ENCODE measurements around the gene CAMTA1. TPM values are rescaled to one million over a fixed set of nuclear protein-coding genes. Genes with fewer than 3 reads are reported as not detected.
A peak's percentile ranks its signal among the peaks of the same experiment; 100 is the strongest.

The CAMTA1 gene
- total RNA-seq, 1 donor from 2014 or later: 99.0 TPM

DNA sequence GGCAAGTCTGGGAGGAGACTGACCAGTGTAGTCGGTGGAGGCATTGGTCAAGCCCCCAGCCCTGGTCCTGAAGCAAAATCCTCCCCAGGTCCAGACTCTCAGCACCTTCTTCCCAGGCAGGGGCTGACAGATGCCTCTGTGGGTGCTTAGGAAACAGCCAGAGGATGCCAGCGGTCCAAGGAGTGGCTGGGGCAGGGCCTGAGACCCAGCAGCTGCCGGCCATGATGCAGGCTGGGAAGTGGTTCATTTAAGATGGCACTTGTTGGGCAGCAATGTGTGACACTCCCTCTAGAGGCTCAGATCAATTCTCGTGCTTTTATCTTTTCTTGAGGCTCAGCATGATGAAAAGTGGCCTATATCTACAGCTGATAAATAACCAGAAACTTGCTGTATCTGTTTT is 820.8 kb downstream of the CAMTA1 start:
- no peak for DNase-seq (ENCODE audit: low spot score, unreplicated experiment)
- Mint-ChIP-seq H3K36me3 (ENCODE audit: insufficient read depth) (no peaks in the 10 kb centered on the region), H3K27ac (no peak overlapping the region), H3K27me3 (peaks cover 6% of the 10 kb centered on the region), H3K4me1 (ENCODE audit: low read depth) (peaks cover 3% of the 10 kb centered on the region), H3K4me3 (ENCODE audit: low read depth) (no peak overlapping the region), H3K9me3 (ENCODE audit: low read depth) (peaks cover 5% of the 10 kb centered on the region)
- TF ChIP-seq, protein P1, sequence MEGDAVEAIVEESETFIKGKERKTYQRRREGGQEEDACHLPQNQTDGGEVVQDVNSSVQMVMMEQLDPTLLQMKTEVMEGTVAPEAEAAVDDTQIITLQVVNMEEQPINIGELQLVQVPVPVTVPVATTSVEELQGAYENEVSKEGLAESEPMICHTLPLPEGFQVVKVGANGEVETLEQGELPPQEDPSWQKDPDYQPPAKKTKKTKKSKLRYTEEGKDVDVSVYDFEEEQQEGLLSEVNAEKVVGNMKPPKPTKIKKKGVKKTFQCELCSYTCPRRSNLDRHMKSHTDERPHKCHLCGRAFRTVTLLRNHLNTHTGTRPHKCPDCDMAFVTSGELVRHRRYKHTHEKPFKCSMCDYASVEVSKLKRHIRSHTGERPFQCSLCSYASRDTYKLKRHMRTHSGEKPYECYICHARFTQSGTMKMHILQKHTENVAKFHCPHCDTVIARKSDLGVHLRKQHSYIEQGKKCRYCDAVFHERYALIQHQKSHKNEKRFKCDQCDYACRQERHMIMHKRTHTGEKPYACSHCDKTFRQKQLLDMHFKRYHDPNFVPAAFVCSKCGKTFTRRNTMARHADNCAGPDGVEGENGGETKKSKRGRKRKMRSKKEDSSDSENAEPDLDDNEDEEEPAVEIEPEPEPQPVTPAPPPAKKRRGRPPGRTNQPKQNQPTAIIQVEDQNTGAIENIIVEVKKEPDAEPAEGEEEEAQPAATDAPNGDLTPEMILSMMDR (IDR thresholded peaks at IDR 0.05; ENCODE audit: unreplicated experiment): no peak

DNA sequence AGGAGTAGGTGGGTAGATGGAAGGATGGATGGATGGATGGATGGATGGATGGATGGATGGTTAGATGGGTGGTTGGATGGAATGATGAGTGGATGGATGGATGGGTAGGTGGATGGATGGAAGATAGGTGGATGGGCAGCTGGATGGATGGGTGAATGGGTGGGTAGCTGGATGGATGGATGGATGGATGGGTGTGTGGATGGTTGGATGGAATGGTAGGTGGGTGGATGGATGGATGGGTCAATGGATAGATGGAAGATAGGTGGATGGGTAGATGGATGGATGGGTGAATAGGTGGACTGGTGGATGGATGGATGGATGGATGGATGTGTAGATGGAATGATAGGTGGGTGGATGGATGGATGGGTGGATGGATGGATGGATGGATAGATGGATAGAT is 821.8 kb downstream of the CAMTA1 start:
- no peak for DNase-seq (ENCODE audit: low spot score, unreplicated experiment)
- Mint-ChIP-seq H3K36me3 (ENCODE audit: insufficient read depth) (no peaks in the 10 kb centered on the region), H3K4me3 (ENCODE audit: low read depth) (no peak overlapping the region), H3K4me1 (ENCODE audit: low read depth) (peaks cover 3% of the 10 kb centered on the region), H3K27ac (no peak overlapping the region), H3K9me3 (ENCODE audit: low read depth) (peaks cover 5% of the 10 kb centered on the region), H3K27me3 (peaks cover 6% of the 10 kb centered on the region)
- TF ChIP-seq, protein P1 (IDR thresholded peaks at IDR 0.05; ENCODE audit: unreplicated experiment): no peak

DNA sequence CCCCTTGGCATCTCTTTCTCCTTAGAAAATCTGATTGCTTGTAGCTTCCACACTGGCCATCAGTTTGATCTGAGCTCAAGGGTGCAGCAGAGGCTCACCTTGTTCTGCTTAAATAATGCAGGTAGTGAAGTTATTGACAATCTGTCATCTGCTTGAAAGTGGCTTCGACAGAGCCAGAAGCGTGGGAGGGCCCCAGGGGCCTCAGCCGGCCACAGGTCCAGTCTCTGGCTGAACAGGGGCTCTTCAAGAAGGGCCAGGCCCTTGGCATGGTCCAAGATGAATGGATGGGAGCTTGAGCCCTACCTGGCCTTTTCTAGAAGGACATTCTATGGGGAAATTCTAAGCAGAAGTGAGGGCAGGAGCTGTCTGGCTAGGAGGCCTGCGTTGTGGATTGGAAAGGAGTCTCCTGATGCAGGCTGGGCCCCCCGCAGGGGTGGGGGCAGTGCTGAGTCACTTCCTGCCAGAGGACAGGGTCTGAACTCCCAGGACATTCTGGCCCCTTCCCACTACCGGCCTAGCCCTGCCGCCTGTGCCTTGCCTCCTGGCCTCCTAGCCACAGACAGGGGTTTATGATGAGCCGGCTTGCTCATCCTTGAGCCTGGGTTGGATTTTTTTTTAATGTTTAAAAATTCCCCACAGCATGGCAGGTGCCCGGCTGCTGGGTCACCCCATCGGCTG is 823.5 kb downstream of the CAMTA1 start:
- Mint-ChIP-seq H3K4me1 (ENCODE audit: low read depth) (peaks cover 3% of the 10 kb centered on the region), H3K27ac (peak overlapping the region; percentile 24), H3K36me3 (ENCODE audit: insufficient read depth) (no peaks in the 10 kb centered on the region), H3K27me3 (peaks cover 6% of the 10 kb centered on the region), H3K4me3 (ENCODE audit: low read depth) (no peak overlapping the region), H3K9me3 (ENCODE audit: low read depth) (peaks cover 3% of the 10 kb centered on the region)
- DNase-seq (ENCODE audit: low spot score, unreplicated experiment): no peak
- TF ChIP-seq, protein P1 (IDR thresholded peaks at IDR 0.05; ENCODE audit: unreplicated experiment): no peak

DNA sequence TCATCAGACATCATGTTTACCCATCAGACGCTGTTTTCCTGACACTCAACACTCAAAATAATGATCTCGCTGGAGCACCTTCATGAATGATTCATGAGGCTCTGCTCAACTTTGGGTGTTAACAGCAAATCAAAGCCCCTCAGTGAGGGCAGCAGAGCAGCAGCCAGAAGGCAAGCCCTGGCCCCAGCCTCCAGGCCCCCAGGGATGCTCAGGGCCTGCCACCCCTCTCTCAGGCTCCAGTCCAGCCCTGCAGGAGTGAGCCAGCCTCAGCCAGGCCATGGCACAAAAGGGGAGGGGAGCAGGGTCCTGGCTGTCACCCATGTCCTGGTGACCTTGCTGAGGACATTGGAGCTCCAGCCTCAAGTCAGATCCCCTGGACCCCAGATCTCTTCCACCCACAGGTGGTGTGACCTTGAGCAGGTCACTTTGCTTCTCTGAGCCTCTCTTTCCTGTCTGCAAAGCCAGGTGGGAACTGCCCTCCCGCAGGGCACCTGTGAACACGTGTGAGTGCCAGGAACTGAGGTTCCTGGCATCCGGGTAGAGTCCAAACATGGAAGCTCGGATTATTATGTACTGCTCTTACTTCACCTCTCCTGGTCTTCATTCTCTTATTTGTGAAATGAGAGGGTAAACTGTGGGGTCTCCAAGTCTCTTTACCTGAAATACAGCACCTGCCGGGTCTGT is 824.2 kb downstream of the CAMTA1 start:
- DNase-seq (ENCODE audit: low spot score, unreplicated experiment): no peak
- H3K4me3 Mint-ChIP-seq (ENCODE audit: low read depth): no peak overlapping the region
- H3K36me3 Mint-ChIP-seq (ENCODE audit: insufficient read depth): no peaks in the 10 kb centered on the region
- H3K27ac Mint-ChIP-seq: no peak overlapping the region
- no peaks in the 10 kb centered on the region for H3K27me3 Mint-ChIP-seq
- no peaks in the 10 kb centered on the region for H3K9me3 Mint-ChIP-seq (ENCODE audit: low read depth)
- TF ChIP-seq, protein P1 (IDR thresholded peaks at IDR 0.05; ENCODE audit: unreplicated experiment): no peak
- H3K4me1 Mint-ChIP-seq (ENCODE audit: low read depth): peaks cover 3% of the 10 kb centered on the region

DNA sequence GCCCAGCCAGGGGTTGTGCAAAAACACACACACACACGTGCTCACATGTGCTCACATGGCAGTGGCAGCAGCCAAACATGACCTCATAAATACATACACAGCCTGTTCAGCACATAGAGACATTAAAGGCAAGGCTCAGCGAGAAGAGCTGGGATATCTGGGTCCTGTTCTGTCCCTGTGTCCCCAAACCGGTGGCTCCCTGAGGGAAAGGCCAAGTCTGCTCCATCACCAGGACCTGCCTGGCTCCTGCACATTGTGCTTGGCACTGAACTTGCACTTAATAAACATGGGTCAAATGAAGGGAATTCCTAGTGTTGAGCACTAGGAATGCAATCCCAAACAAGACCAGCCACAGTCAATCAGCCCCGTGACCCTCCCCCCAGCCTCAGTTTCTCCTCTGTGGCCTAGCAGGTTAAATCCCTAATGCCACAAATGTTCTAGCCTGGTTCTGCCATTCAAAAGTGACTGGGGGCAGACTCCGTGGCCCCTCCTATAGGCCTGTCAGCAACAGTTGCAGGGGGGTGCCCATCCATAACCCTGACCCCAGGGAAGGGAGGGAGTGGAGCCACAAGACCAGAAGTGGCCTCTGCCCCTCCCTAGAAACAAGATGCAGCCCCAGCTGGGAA is 825.0 kb downstream of the CAMTA1 start:
- peaks cover 3% of the 10 kb centered on the region for H3K4me1 Mint-ChIP-seq (ENCODE audit: low read depth)
- H3K9me3 Mint-ChIP-seq (ENCODE audit: low read depth): no peaks in the 10 kb centered on the region
- H3K4me3 Mint-ChIP-seq (ENCODE audit: low read depth): no peak overlapping the region
- no peaks in the 10 kb centered on the region for H3K36me3 Mint-ChIP-seq (ENCODE audit: insufficient read depth)
- TF ChIP-seq, protein P1 (IDR thresholded peaks at IDR 0.05; ENCODE audit: unreplicated experiment): no peak
- no peak overlapping the region for H3K27ac Mint-ChIP-seq
- no peaks in the 10 kb centered on the region for H3K27me3 Mint-ChIP-seq
- DNase-seq (ENCODE audit: low spot score, unreplicated experiment): no peak

Measured in progenitor cell of endocrine pancreas (in vitro differentiated cells).